ENCODE measurements around the gene TEX10.

The TEX10 gene

GRCh38 chr9:100286257-100286656 lies 66.5 kb downstream of the TEX10 start:
- DNase-seq (ENCODE audit: extremely low read depth in 1 of 2, low read depth in 1 of 2) = no peak

- no peak for DNase-seq (ENCODE audit: extremely low read depth in 1 of 2, low read depth in 1 of 2)
Observed at GRCh38 chr9:100285601-100286000, 67.1 kb downstream of the TEX10 start.

- no peak for DNase-seq (ENCODE audit: extremely low read depth in 1 of 2, low read depth in 1 of 2)
Observed at GRCh38 chr9:100285080-100285479, 67.7 kb downstream of the TEX10 start.

GRCh38 chr9:100284247-100284646 lies 68.5 kb downstream of the TEX10 start:
- no peak for DNase-seq (ENCODE audit: extremely low read depth in 1 of 2, low read depth in 1 of 2)

- DNase-seq (ENCODE audit: extremely low read depth in 1 of 2, low read depth in 1 of 2) = no peak
Observed at GRCh38 chr9:100282388-100282719, 70.4 kb downstream of the TEX10 start.

GRCh38 chr9:100281676-100282387 lies 70.9 kb downstream of the TEX10 start:
- DNase-seq (ENCODE audit: extremely low read depth in 1 of 2, low read depth in 1 of 2) = no peak

- DNase-seq (ENCODE audit: extremely low read depth in 1 of 2, low read depth in 1 of 2) = no peak
Observed at GRCh38 chr9:100281066-100281465, 71.7 kb downstream of the TEX10 start.

- no peak for DNase-seq (ENCODE audit: extremely low read depth in 1 of 2, low read depth in 1 of 2)
Observed at GRCh38 chr9:100277166-100277979, 75.4 kb downstream of the TEX10 start.

GRCh38 chr9:100269656-100270055 lies 83.1 kb downstream of the TEX10 start:
- no peak for DNase-seq (ENCODE audit: extremely low read depth in 1 of 2, low read depth in 1 of 2)

GRCh38 chr9:100268271-100268670 lies 84.5 kb downstream of the TEX10 start:
- no peak for DNase-seq (ENCODE audit: extremely low read depth in 1 of 2, low read depth in 1 of 2)

- no peak for DNase-seq (ENCODE audit: extremely low read depth in 1 of 2, low read depth in 1 of 2)
Observed at GRCh38 chr9:100267211-100267610, 85.5 kb downstream of the TEX10 start.
